Dermis microvascular lymphatic vessel endothelial cell (primary cell): ENCODE measurements around the gene POLDIP3. TPM values are rescaled to one million over a fixed set of nuclear protein-coding genes. Genes with fewer than 3 reads are reported as not detected.

ENCODE experiments used
- DNase-seq, 2 donors: peaks; one replicate each; pipeline versions ENCODE4 v3.0.0 to v3.0.0-alpha.2; 2010; ENCODE audit warnings: low read depth in 2 of 2
- total RNA-seq: library from RNA; depleted of rRNA; stranded (reverse); fragments of >200 nt; gene quantifications from 2 replicates; pipeline ENCODE4 v1.2.1, GENCODE V29; 2014

POLDIP3 gene
- total RNA-seq, 1 donor from 2014 or later = 23.0 TPM

- DNase-seq = no peak
Measured at GRCh38 chr22:42642806-42643633, 28.3 kb upstream of the POLDIP3 start.

- DNase-seq = no peak
Measured at GRCh38 chr22:42641801-42642413, 27.2 kb upstream of the POLDIP3 start.

- no peak for DNase-seq
Measured at GRCh38 chr22:42639541-42640241, 25.0 kb upstream of the POLDIP3 start.

- no peak for DNase-seq
Measured at GRCh38 chr22:42637555-42637954, 22.9 kb upstream of the POLDIP3 start.

GRCh38 chr22:42636506-42636905 is 21.8 kb upstream of the POLDIP3 start:
- no peak for DNase-seq

- DNase-seq = peak; percentile 60 to 93
Measured at GRCh38 chr22:42635531-42635930, 20.8 kb upstream of the POLDIP3 start.

GRCh38 chr22:42633013-42633412 is 18.3 kb upstream of the POLDIP3 start:
- no peak for DNase-seq

- DNase-seq = no peak
Measured at GRCh38 chr22:42632096-42632495, 17.4 kb upstream of the POLDIP3 start.

- DNase-seq = peak in 1 of 2 donors; percentile 26
Measured at GRCh38 chr22:42630901-42631602, 16.4 kb upstream of the POLDIP3 start.

GRCh38 chr22:42630211-42630610 is 15.5 kb upstream of the POLDIP3 start:
- DNase-seq = no peak

- DNase-seq = no peak
Measured at GRCh38 chr22:42627981-42628380, 13.3 kb upstream of the POLDIP3 start.

- DNase-seq = no peak
Measured at GRCh38 chr22:42626951-42627625, 12.4 kb upstream of the POLDIP3 start.

GRCh38 chr22:42626431-42626830 is 11.7 kb upstream of the POLDIP3 start:
- DNase-seq = no peak

GRCh38 chr22:42625416-42625815 is 10.7 kb upstream of the POLDIP3 start:
- DNase-seq = no peak

GRCh38 chr22:42624551-42625106 is 9.9 kb upstream of the POLDIP3 start:
- no peak for DNase-seq

- DNase-seq = peak; percentile 40 to 62
Measured at GRCh38 chr22:42623756-42624441, 9.2 kb upstream of the POLDIP3 start.

GRCh38 chr22:42623301-42623751 is 8.6 kb upstream of the POLDIP3 start:
- no peak for DNase-seq

GRCh38 chr22:42622061-42622710 is 7.5 kb upstream of the POLDIP3 start:
- DNase-seq = no peak

GRCh38 chr22:42621505-42622002 is 6.9 kb upstream of the POLDIP3 start:
- DNase-seq = peak; percentile 50 to 71
